Ishikawa (cell line): ENCODE results near the gene KCNG4.

Source experiments
- EGR1 ChIP-seq: IDR thresholded peaks from 2 replicates; pipeline ENCODE4 v1.6.1; 2012
- EP300 ChIP-seq: IDR thresholded peaks from 2 replicates; pipeline ENCODE4 v1.6.1; 2012; ENCODE audit warnings: borderline replicate concordance
- FOXM1 ChIP-seq: IDR thresholded peaks from 2 replicates; pipeline ENCODE4 v1.6.1; 2012; ENCODE audit warnings: low read depth, borderline replicate concordance
- NFIC ChIP-seq: IDR thresholded peaks from 2 replicates; pipeline ENCODE4 v1.6.1; 2012
- RAD21 ChIP-seq: IDR thresholded peaks from 2 replicates; pipeline ENCODE4 v1.6.1; 2012; ENCODE audit warnings: low read depth
- TAF1 ChIP-seq: IDR thresholded peaks from 2 replicates; pipeline ENCODE4 v1.6.1; 2012; ENCODE audit warnings: low read depth, mild to moderate bottlenecking
- TCF12 ChIP-seq: IDR thresholded peaks from 2 replicates; pipeline ENCODE4 v1.6.1; 2012; ENCODE audit warnings: low read depth
- YY1 ChIP-seq: IDR thresholded peaks from 2 replicates; pipeline ENCODE4 v1.6.1; 2012; ENCODE audit warnings: low read depth
- TF ChIP-seq, protein P1 (sequence below): IDR thresholded peaks from 2 replicates; pipeline ENCODE4 v1.6.1; 2012
- TF ChIP-seq, protein P2 (sequence below): IDR thresholded peaks from 2 replicates; pipeline ENCODE4 v1.6.1; 2012; ENCODE audit warnings: low read depth, mild to moderate bottlenecking
- TF ChIP-seq, protein P3 (sequence below): IDR thresholded peaks from 2 replicates; pipeline ENCODE4 v1.6.1; 2012

DNA sequence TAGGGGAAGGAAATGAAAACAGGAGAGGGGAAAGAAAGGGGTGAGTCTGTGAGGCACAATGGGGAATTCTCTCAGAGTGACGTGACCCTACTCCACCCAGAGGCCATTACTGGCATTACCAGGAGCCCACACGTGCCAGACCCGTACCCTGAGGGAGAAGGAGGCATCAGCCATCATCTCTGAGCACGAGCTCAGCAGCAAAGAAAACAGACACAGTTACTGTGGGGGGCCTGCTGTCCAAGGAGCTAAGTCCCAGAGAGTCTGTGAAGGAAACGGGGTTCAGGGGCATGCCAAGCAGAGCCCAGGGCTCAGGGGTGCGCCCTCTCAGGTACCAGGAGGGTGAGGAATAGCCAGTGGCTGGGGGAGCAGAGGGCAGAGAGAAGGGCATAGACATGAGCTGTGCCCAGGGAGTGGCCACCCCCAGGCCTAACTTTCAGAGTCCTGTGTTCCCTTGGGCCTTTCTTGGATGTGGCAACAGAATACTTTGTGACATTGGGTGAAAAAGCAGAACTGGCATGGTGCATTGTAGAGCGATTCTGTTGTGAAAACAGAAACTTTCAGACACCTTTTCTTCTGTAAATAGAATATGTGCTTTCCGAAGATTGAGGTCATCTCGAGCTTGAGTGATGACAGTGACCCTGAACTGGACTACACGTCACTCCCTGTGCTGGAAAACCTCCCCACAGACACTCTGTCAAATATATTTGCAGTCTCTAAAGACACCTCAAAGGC is 64.3 kb downstream of the KCNG4 start:
- TF ChIP-seq, protein P1, sequence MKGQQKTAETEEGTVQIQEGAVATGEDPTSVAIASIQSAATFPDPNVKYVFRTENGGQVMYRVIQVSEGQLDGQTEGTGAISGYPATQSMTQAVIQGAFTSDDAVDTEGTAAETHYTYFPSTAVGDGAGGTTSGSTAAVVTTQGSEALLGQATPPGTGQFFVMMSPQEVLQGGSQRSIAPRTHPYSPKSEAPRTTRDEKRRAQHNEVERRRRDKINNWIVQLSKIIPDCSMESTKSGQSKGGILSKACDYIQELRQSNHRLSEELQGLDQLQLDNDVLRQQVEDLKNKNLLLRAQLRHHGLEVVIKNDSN, result no peak
- TF ChIP-seq EP300 (no peak), TAF1 (no peak), RAD21 (peak; percentile 70; the same call in 1 of the 2 replicates), YY1 (no peak), TCF12 (no peak), NFIC (no peak), EGR1 (no peak), FOXM1 (no peak)
- TF ChIP-seq, protein P2, sequence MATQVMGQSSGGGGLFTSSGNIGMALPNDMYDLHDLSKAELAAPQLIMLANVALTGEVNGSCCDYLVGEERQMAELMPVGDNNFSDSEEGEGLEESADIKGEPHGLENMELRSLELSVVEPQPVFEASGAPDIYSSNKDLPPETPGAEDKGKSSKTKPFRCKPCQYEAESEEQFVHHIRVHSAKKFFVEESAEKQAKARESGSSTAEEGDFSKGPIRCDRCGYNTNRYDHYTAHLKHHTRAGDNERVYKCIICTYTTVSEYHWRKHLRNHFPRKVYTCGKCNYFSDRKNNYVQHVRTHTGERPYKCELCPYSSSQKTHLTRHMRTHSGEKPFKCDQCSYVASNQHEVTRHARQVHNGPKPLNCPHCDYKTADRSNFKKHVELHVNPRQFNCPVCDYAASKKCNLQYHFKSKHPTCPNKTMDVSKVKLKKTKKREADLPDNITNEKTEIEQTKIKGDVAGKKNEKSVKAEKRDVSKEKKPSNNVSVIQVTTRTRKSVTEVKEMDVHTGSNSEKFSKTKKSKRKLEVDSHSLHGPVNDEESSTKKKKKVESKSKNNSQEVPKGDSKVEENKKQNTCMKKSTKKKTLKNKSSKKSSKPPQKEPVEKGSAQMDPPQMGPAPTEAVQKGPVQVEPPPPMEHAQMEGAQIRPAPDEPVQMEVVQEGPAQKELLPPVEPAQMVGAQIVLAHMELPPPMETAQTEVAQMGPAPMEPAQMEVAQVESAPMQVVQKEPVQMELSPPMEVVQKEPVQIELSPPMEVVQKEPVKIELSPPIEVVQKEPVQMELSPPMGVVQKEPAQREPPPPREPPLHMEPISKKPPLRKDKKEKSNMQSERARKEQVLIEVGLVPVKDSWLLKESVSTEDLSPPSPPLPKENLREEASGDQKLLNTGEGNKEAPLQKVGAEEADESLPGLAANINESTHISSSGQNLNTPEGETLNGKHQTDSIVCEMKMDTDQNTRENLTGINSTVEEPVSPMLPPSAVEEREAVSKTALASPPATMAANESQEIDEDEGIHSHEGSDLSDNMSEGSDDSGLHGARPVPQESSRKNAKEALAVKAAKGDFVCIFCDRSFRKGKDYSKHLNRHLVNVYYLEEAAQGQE, result no peak
- TF ChIP-seq, protein P3, sequence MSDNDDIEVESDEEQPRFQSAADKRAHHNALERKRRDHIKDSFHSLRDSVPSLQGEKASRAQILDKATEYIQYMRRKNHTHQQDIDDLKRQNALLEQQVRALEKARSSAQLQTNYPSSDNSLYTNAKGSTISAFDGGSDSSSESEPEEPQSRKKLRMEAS, result 0 out of 2 replicates have a peak, but pooled peaks have one; percentile 18
